ENCODE data around the gene PGD.
"Not testable (repeated sequence)": the region's sequence is repeated elsewhere in the genome, so short reads cannot be mapped to it uniquely, and the experiment has no call there.

Gene PGD

DNA sequence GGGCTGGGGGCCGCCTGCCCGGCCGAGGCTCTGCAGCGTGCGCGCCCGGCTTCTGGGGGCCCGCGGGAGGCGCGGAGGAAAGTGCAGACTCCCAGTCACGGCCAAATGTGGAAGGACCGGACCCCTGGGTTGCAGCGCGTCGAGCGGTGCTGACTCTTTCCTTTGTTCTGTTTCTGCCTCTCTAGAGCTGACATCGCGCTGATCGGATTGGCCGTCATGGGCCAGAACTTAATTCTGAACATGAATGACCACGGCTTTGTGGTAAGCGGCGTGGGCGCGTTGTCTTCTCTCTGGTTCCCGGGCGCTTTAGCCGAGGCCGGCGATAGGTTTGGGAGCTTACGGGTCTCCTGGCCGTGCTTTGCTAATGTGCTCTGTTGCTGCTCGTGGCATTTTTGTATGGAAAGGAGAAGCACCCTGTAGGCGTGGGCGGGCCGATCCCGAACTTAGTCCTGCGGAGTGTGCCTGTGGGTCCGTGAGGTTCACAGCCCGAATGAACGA, 629 bp downstream of the PGD start:
- no peak for DNase-seq

DNA sequence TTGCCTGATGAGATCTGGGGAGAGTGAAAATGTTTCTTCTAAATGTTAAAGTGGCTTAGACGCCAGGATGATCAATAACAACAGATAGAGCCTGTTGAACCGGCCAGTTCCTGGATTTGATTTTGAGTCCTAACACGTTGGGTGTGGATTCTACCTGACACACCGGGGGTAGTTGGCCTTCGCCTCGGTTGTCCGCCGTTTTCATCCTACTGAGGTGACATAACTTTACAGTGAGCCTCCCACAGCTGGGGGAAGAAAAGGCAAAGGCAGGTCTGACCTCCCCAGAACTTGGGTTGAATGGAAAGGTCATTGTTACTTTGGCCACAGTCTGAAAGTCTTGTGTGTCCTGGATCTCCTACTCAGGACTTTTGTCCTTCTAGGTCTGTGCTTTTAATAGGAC, 1.1 kb downstream of the PGD start:
- DNase-seq, result no peak

DNA sequence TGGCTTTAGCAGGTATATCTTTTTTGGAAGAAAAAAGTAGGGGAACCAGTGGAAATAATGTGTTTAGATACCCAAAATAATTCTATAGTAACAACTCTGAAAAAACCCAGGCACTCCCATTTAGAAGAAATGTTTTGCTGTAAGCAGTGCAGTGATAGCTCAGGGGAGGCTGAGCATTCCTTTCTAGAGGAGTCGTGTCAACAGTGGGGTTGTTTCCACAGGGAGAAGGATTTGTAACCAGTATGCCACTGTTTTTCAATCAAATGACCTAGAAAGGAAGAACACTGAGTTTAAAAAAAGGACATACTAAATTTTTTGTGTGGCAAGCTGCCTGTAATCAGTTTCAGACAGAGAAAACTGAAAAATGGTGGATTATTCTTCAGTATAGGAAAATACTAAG, 2.4 kb downstream of the PGD start:
- no peak for DNase-seq

GRCh38 chr1:10402729-10403274, 3.9 kb downstream of the PGD start:
- no peak for DNase-seq

- no peak for DNase-seq
These were observed 8.3 kb downstream of the PGD start for GRCh38 chr1:10407201-10407600.

- no peak for DNase-seq
These were observed 16.5 kb downstream of the PGD start for GRCh38 chr1:10415211-10415930.

DNA sequence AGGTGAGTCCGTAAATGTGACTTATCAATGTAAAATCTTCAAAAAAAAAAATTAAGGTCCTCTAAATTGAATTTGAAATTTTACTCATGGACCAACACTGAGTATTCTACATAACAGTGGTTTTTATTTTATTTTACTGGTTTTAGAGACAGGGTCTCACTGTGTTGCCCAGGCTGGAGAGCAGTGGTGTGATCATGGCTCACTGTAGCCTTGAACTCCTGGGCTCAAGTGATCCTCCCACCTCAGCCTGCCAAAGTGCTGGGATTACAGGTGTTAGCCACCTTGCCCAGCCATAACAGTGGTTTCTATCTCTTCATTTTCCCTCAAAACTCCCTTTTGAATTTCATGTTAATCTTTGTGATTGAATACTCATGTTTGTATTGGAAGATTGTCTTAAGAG, 17.1 kb downstream of the PGD start:
- not testable (repeated sequence) for DNase-seq

DNA sequence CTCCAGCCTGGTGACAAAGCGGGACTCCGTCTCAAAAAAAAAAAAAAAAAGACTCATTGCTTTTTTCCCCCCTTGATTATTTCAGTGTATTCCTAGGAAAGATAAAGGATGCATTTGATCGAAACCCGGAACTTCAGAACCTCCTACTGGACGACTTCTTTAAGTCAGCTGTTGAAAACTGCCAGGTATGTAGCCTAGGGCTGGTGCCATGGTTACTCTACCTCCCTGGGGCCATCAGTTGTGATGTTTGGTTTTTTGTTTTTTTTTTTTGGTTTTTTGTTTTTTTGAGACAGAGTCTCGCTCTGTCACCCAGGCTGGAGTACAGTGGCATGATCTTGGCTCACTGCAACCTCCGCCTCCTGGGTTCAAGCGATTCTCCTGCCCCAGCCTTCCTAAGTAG, 19.9 kb downstream of the PGD start:
- not testable (repeated sequence) for DNase-seq

- no peak for DNase-seq
These were observed 20.5 kb downstream of the PGD start for GRCh38 chr1:10419351-10419750.

DNA sequence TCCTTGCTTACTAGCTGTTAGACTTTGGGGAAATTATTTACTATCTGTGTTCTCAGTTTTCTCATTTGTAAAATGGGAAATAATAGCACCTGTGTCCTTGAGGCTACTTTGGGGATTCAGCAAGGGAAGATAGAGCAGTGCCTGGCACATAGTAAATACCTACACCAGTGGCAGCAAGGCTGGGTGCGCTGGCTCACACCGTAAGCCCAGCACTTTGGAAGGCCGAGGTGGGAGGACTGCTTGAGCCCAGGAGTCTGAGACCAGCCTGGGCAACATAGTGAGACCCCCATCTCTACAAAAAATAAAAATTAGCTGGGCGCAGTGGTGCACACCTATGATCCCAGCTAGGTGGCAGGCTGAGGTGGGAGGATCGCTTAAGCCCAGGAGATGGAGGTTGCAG, 22.8 kb downstream of the PGD start:
- DNase-seq, result no peak

- no peak for DNase-seq
These were observed 25.2 kb downstream of the PGD start for GRCh38 chr1:10424034-10424433.

GRCh38 chr1:10424651-10425050, 25.8 kb downstream of the PGD start:
- no peak for DNase-seq

GRCh38 chr1:10425826-10426534, 27.1 kb downstream of the PGD start:
- DNase-seq, result not testable (repeated sequence)

DNA sequence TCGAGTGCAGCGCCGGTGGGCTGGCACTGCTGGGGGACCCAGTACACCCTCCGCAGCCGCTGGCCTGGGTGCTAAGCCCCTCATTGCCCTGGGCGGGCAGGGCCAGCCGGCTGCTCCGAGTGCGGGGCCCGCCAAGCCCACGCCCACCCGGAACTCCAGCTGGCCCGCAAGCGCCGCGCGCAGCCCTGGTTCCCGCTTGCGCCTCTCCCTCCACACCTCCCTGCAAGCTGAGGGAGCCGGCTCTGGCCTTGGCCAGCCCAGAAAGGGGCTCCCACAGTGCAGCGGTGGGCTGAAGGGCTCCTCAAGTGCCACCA, 27.6 kb downstream of the PGD start:
- DNase-seq, result not testable (repeated sequence)

DNA sequence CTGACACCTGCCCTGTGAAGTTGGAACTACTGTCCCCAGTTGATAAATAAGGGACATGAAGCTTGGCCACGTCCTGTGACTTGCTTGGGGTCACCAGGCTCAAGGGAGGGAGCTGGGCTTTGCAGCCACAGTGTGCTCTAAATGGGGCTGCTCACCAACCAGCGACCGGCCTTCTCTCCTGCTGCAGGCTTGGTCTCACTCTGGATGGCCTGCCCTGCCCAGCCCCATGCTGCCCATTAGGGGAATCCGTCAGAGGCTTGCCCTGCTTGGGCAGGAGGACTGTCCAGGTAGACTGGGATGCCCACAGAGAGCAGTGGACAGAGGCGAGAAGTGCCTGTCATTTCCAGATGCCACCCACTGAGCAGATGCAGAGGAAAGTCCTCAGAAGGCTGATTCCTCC, 30.1 kb downstream of the PGD start:
- no peak for DNase-seq

DNA sequence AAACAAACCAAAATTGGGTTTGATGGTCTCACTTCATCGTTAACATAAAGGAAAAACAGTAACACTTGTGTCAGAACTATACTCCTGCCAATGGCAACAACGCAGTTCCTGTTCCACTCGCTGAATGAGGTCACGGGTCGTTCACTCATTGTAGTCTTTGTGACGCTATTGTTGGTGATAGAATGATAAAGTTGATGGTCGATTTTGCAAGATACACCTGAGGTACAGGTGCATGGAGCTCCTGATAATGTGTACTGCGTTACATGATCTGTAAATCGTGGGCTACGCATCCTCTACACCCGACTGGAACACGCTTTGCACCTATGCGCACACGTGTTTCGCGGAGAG, 31.0 kb downstream of the PGD start:
- DNase-seq, result no peak

GRCh38 chr1:10430216-10431069, 31.6 kb downstream of the PGD start, which contains the start of gene CENPS:
Gene CENPS, plus strand, starts transcription at chr1:10430433. Its CDS starts 85 bp downstream, at chr1:10430518.
- peak; percentile 67 for DNase-seq

- no peak for DNase-seq
These were observed 32.3 kb downstream of the PGD start for GRCh38 chr1:10431070-10431730.

GRCh38 chr1:10432910-10433700, 34.2 kb downstream of the PGD start:
- no peak for DNase-seq

- no peak for DNase-seq
These were observed 34.9 kb downstream of the PGD start for GRCh38 chr1:10433790-10434189.

GRCh38 chr1:10434590-10434989, 35.7 kb downstream of the PGD start:
- DNase-seq, result no peak

GRCh38 chr1:10437052-10437451, 38.2 kb downstream of the PGD start:
- no peak for DNase-seq

All from DMS 273 treated with DMSO at 0.1 percent for 48 hours (cell line).